Peyer's patch (tissue), 4 donors: ENCODE measurements around the gene TMEM97. TPM values are rescaled to one million over a fixed set of nuclear protein-coding genes. Genes with fewer than 3 reads are reported as not detected.

Experiments
- DNase-seq, 3 donors: peaks; one replicate each; pipeline ENCODE4 v3.0.0-alpha.2; 2017 to 2019
- H3K27ac ChIP-seq, 4 donors: fragments of 200-600 bp; sonication (generic); one replicate each; pipeline ENCODE4 v1.5.1; 2016 to 2019
- H3K27me3 ChIP-seq, 2 donors: fragments of 200-600 bp; sonication (generic); one replicate each; pipeline ENCODE4 v1.5.1; 2019
- H3K36me3 ChIP-seq, 3 donors: fragments of 200-600 bp; sonication (generic); one replicate each; pipeline ENCODE4 v1.5.1; 2016 to 2019
- H3K4me1 ChIP-seq, 4 donors: fragments of 200-600 bp; sonication (generic); one replicate each; pipeline ENCODE4 v1.5.1; 2016 to 2019
- H3K4me3 ChIP-seq, 4 donors: fragments of 200-600 bp; sonication (generic); 1 replicate in 3 of 4; 2 replicates in 1 of 4; pipeline ENCODE4 v1.5.1; 2016 to 2019; ENCODE audit warnings: mild to moderate bottlenecking in 1 of 4
- H3K9me3 ChIP-seq, 4 donors: fragments of 200-600 bp; sonication (generic); one replicate each; pipeline ENCODE4 v1.5.1; 2016 to 2019; ENCODE audit warnings: mild to moderate bottlenecking in 1 of 4
- CTCF ChIP-seq, 6 experiments: fragments of 450-650 bp in 4 of 6; fragments of 200-600 bp in 2 of 6; sonication (generic) in 1 of 6; IDR thresholded peaks; one replicate each; pipeline ENCODE4 v1.5.1; 2017 to 2019; ENCODE audit warnings: antibody characterized with exemption in 6 of 6, mild to moderate bottlenecking in 3 of 6, moderate library complexity in 1 of 6
- POLR2A ChIP-seq, 2 donors: fragments of 450-650 bp; IDR thresholded peaks; one replicate each; pipeline ENCODE4 v1.5.1; 2017; ENCODE audit warnings: antibody characterized with exemption in 2 of 2, mild to moderate bottlenecking in 2 of 2, moderate library complexity in 2 of 2
- total RNA-seq, 4 donors: library from RNA; depleted of rRNA; stranded (reverse); fragments of >200 nt; gene quantifications; one replicate each; pipeline ENCODE4 v1.1.0, GENCODE V29; 2016

The TMEM97 gene
- total RNA-seq, 4 donors from 2014 or later, result 7.7 to 8.9 (median 8.1) TPM

GRCh38 chr17:28325211-28325610, 6.2 kb downstream of the TMEM97 start:
- H3K27me3 ChIP-seq, result no peaks in the 10 kb centered on the region
- H3K27ac ChIP-seq, result no peak overlapping the region
- H3K4me1 ChIP-seq, result peaks cover 0 to 2% (median 0%) of the 10 kb centered on the region in 4 donors
- no peaks in the 10 kb centered on the region for H3K9me3 ChIP-seq
- H3K36me3 ChIP-seq, result peaks cover 0 to 24% (median 0%) of the 10 kb centered on the region in 3 donors
- no peak overlapping the region for H3K4me3 ChIP-seq
- DNase-seq, result peak in 1 of 3 donors; percentile 8
- TF ChIP-seq CTCF (IDR thresholded peaks at IDR 0.05) (no peak), POLR2A (IDR thresholded peaks at IDR 0.05) (no peak)

GRCh38 chr17:28326114-28326513, 7.1 kb downstream of the TMEM97 start:
- DNase-seq, result peak in 1 of 3 donors; percentile 1
- Histone ChIP-seq H3K4me3 (no peak overlapping the region), H3K4me1 (no peaks in the 10 kb centered on the region), H3K27ac (no peak overlapping the region), H3K27me3 (no peaks in the 10 kb centered on the region), H3K9me3 (no peaks in the 10 kb centered on the region), H3K36me3 (peaks cover 0 to 33% (median 0%) of the 10 kb centered on the region in 3 donors)
- TF ChIP-seq POLR2A (IDR thresholded peaks at IDR 0.05) (no peak), CTCF (IDR thresholded peaks at IDR 0.05) (no peak)

- no peak overlapping the region for H3K4me3 ChIP-seq
- H3K36me3 ChIP-seq, result peaks cover 0 to 41% (median 0%) of the 10 kb centered on the region in 3 donors
- no peaks in the 10 kb centered on the region for H3K9me3 ChIP-seq
- H3K27me3 ChIP-seq, result no peaks in the 10 kb centered on the region
- DNase-seq, result peak in 1 of 3 donors; percentile 3
- no peak for TF ChIP-seq POLR2A (IDR thresholded peaks at IDR 0.05)
- no peak for TF ChIP-seq CTCF (IDR thresholded peaks at IDR 0.05)
- H3K4me1 ChIP-seq, result no peaks in the 10 kb centered on the region
- H3K27ac ChIP-seq, result no peak overlapping the region
Measured at GRCh38 chr17:28327031-28327607, 8.1 kb downstream of the TMEM97 start.

GRCh38 chr17:28327709-28328108, 8.7 kb downstream of the TMEM97 start:
- DNase-seq, result peak in 1 of 3 donors; percentile 2
- peaks cover 0 to 41% (median 0%) of the 10 kb centered on the region in 3 donors for H3K36me3 ChIP-seq
- H3K4me3 ChIP-seq, result no peak overlapping the region
- no peak overlapping the region for H3K27ac ChIP-seq
- H3K9me3 ChIP-seq, result no peaks in the 10 kb centered on the region
- H3K4me1 ChIP-seq, result no peaks in the 10 kb centered on the region
- TF ChIP-seq POLR2A (IDR thresholded peaks at IDR 0.05) (no peak), CTCF (IDR thresholded peaks at IDR 0.05) (no peak)
- H3K27me3 ChIP-seq, result no peaks in the 10 kb centered on the region

GRCh38 chr17:28328325-28328724, 9.3 kb downstream of the TMEM97 start:
- Histone ChIP-seq H3K4me3 (no peak overlapping the region), H3K27me3 (no peaks in the 10 kb centered on the region), H3K27ac (no peak overlapping the region), H3K36me3 (peaks cover 0 to 41% (median 0%) of the 10 kb centered on the region in 3 donors), H3K4me1 (peaks cover 0 to 2% (median 0%) of the 10 kb centered on the region in 4 donors), H3K9me3 (no peaks in the 10 kb centered on the region)
- no peak for TF ChIP-seq POLR2A (IDR thresholded peaks at IDR 0.05)
- no peak for TF ChIP-seq CTCF (IDR thresholded peaks at IDR 0.05)
- no peak for DNase-seq
